ENCODE results near the gene DNAH3. TPM values are rescaled to one million over a fixed set of nuclear protein-coding genes. Genes with fewer than 3 reads are reported as not detected.

DNAH3 gene
- total RNA-seq, 1 donor from 2014 or later, result 0.19 TPM

DNA sequence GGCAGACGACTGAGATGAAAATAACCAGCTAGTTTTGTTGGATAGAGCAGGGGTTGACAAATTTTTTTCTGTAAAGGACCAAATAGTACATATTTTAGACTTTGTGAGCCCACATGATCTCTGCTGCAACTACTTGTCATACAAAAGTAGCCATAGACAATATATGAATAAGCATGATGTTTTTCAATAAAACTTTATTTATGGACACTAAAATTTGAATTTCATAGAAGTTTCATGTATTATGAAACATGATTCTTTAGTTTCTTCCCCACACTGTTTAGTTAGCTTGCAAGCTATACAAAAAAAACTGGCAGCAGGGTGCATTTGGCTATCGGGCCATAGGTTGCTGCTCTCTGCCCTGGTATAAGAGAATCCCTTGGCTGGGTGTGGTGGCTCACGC lies 193.5 kb downstream of the DNAH3 start:
- TF ChIP-seq, protein P1, sequence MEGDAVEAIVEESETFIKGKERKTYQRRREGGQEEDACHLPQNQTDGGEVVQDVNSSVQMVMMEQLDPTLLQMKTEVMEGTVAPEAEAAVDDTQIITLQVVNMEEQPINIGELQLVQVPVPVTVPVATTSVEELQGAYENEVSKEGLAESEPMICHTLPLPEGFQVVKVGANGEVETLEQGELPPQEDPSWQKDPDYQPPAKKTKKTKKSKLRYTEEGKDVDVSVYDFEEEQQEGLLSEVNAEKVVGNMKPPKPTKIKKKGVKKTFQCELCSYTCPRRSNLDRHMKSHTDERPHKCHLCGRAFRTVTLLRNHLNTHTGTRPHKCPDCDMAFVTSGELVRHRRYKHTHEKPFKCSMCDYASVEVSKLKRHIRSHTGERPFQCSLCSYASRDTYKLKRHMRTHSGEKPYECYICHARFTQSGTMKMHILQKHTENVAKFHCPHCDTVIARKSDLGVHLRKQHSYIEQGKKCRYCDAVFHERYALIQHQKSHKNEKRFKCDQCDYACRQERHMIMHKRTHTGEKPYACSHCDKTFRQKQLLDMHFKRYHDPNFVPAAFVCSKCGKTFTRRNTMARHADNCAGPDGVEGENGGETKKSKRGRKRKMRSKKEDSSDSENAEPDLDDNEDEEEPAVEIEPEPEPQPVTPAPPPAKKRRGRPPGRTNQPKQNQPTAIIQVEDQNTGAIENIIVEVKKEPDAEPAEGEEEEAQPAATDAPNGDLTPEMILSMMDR (IDR thresholded peaks at IDR 0.05; ENCODE audit: unreplicated experiment), result no peak
- no peak overlapping the region for H3K27ac Mint-ChIP-seq
- H3K9me3 Mint-ChIP-seq (ENCODE audit: low read depth), result no peaks in the 10 kb centered on the region

DNA sequence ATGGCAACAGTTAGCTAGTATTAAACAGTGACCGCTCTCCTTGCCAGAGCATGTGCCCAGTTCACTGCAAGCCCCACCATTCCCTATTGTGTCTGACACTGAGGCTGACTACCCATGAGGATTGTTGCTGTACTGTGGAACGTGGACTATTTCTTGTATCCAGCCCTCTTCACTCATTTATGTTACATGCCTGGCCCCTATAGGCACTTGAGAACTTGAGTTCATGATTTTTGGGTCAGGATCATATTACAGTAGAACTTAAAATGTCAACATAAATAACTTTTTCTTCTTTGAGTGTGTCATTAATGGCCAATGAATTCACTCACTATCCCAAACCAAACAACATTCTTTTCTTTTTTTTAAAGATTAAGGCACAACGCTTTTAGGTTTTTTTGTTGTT lies 194.3 kb downstream of the DNAH3 start:
- H3K4me3 Mint-ChIP-seq (ENCODE audit: low read depth), result no peak overlapping the region
- no peak overlapping the region for H3K27ac Mint-ChIP-seq
- no peaks in the 10 kb centered on the region for H3K4me1 Mint-ChIP-seq (ENCODE audit: low read depth)
- H3K9me3 Mint-ChIP-seq (ENCODE audit: low read depth), result no peaks in the 10 kb centered on the region
- DNase-seq (ENCODE audit: low spot score, unreplicated experiment), result no peak
- TF ChIP-seq, protein P1 (IDR thresholded peaks at IDR 0.05; ENCODE audit: unreplicated experiment), result no peak
- no peaks in the 10 kb centered on the region for H3K27me3 Mint-ChIP-seq
- H3K36me3 Mint-ChIP-seq (ENCODE audit: insufficient read depth), result no peaks in the 10 kb centered on the region

More for the DNA sequence above, 193.5 kb downstream of the DNAH3 start:
- Mint-ChIP-seq H3K4me3 (ENCODE audit: low read depth) (no peak overlapping the region), H3K27me3 (no peaks in the 10 kb centered on the region), H3K36me3 (ENCODE audit: insufficient read depth) (no peaks in the 10 kb centered on the region), H3K4me1 (ENCODE audit: low read depth) (no peaks in the 10 kb centered on the region)
- no peak for DNase-seq (ENCODE audit: low spot score, unreplicated experiment)

DNA sequence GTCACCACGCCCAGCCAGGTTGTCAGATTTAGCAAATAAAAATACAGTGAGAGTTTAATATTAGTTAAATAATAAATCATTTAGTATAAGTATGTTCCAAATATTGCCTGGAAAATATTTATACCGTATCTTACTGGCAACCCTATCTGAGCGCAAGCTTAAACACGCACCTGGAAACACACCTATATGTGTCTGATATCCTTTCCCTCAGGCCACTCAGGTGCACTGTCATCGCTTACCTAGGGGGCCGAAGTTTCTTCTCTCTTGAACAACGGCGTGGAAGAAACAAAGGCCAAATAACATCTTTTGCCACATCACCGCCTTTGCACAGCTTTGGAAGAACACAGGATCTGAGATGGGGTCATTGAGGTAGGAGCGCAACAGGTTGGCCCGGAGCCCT lies 196.1 kb downstream of the DNAH3 start:
- no peaks in the 10 kb centered on the region for H3K27me3 Mint-ChIP-seq
- TF ChIP-seq, protein P1 (IDR thresholded peaks at IDR 0.05; ENCODE audit: unreplicated experiment), result no peak
- no peaks in the 10 kb centered on the region for H3K9me3 Mint-ChIP-seq (ENCODE audit: low read depth)
- no peak overlapping the region for H3K27ac Mint-ChIP-seq
- H3K4me3 Mint-ChIP-seq (ENCODE audit: low read depth), result no peak overlapping the region
- H3K36me3 Mint-ChIP-seq (ENCODE audit: insufficient read depth), result no peaks in the 10 kb centered on the region
- no peak for DNase-seq (ENCODE audit: low spot score, unreplicated experiment)
- H3K4me1 Mint-ChIP-seq (ENCODE audit: low read depth), result no peaks in the 10 kb centered on the region

DNA sequence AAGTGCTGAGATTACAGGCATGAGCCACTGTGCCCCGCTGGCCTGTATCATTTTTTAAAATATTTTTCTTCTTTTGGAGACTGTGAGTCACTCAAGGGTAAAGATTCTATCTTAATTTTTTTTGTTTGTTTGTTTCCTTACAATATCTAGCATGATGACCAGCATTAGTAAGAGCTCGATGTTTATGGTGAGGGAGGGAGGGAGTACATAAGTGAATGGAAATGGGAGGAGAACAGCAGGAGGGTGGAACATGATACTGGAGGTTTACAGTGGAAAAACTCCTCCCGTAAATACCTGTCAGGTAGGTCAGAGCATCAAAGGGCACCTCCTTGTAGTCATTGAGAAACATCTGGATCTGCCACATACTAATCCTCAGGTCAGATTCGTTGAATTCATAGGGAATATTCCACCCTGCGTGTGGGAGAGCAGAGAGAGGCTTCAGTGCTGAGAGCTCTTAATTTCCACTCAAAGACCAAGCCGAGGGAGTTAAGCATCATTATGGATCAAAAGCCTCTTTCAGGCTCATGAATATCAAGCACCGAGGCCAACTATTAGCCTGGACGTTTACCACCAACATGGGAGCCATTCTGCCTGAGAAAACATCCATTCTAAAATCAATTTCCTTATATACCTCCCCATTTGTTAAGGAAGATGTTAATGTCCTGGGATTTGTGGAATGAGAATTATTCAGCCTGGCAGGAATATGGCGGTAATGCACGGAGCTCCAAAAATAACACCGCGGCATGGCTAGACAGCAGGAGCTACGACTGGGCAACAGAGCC lies 198.3 kb downstream of the DNAH3 start:
- TF ChIP-seq, protein P1 (IDR thresholded peaks at IDR 0.05; ENCODE audit: unreplicated experiment), result no peak
- Mint-ChIP-seq H3K4me3 (ENCODE audit: low read depth) (no peak overlapping the region), H3K36me3 (ENCODE audit: insufficient read depth) (no peaks in the 10 kb centered on the region), H3K4me1 (ENCODE audit: low read depth) (no peaks in the 10 kb centered on the region), H3K27ac (no peak overlapping the region), H3K9me3 (ENCODE audit: low read depth) (no peaks in the 10 kb centered on the region), H3K27me3 (no peaks in the 10 kb centered on the region)
- no peak for DNase-seq (ENCODE audit: low spot score, unreplicated experiment)

DNA sequence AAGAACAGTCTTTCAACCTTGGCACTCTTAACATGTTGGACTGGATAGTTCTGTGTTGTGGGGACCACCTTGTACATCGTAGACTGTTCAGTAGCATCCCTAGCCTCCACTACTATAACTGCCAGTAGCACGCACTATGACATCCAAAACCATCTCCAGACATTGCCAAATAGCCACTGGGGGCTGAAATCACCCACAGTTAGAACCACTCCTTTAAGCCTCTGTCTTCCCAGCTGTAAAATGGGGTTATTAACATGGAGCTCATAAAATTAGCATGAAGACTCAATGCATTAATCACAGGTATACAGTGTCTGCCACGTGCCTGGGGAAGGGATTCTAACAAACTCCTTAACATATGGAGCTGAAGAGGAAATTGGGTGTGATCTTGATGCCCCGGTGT lies 200.4 kb downstream of the DNAH3 start:
- no peaks in the 10 kb centered on the region for H3K27me3 Mint-ChIP-seq
- peaks cover 2% of the 10 kb centered on the region for H3K4me1 Mint-ChIP-seq (ENCODE audit: low read depth)
- TF ChIP-seq, protein P1 (IDR thresholded peaks at IDR 0.05; ENCODE audit: unreplicated experiment), result no peak
- H3K27ac Mint-ChIP-seq, result no peak overlapping the region
- H3K4me3 Mint-ChIP-seq (ENCODE audit: low read depth), result no peak overlapping the region
- no peak for DNase-seq (ENCODE audit: low spot score, unreplicated experiment)
- no peaks in the 10 kb centered on the region for H3K36me3 Mint-ChIP-seq (ENCODE audit: insufficient read depth)
- H3K9me3 Mint-ChIP-seq (ENCODE audit: low read depth), result no peaks in the 10 kb centered on the region

Measured in progenitor cell of endocrine pancreas (in vitro differentiated cells).